HepG2 (cell line): ENCODE measurements around the gene SLC66A3. TPM values are rescaled to one million over a fixed set of nuclear protein-coding genes. Genes with fewer than 3 reads are reported as not detected.
A peak's percentile ranks its signal among the peaks of the same experiment; 100 is the strongest.

Source experiments
- ATAC-seq: fragments of 200-7000 bp; cut with Tn5 transposase; 3 replicates; pipeline ENCODE4 v1.9.1; 2020; ENCODE audit warnings: mild to moderate bottlenecking, moderate library complexity
- BruUV-seq: library from RNA; stranded (reverse); fragments of 400-500 nt; replicated peaks from 2 replicates; lab custom pipeline; 2021; lab: Mats Ljungman, UMichigan
- CTCF ChIA-PET: fragments of 300-600 bp; formaldehyde crosslinking; extraction: SDS; loops from one replicate; lab custom pipeline; 2021; ENCODE audit warnings: low total read pairs, inconsistent platforms, low intra/inter-chr PET ratio; lab: Yijun Ruan, JAX
- POLR2A ChIA-PET: fragments of 350-600 bp; sonication (Branson Sonifier 250); formaldehyde crosslinking; loops from one replicate; lab custom pipeline; 2020; ENCODE audit warnings: antibody characterized with exemption, inconsistent platforms; lab: Yijun Ruan, JAX
- DNase-seq: peaks from one replicate; pipeline ENCODE4 v3.0.0-alpha.2; 2015; ENCODE audit warnings: low spot score
- FAIRE-seq: peaks from 3 replicates; lab custom pipeline; 2011; peaks lifted over from hg19 to GRCh38; lab: Jason Lieb, UNC
- H2AFZ ChIP-seq: one replicate; pipeline ENCODE4 v1.6.1; 2011; ENCODE audit warnings: low read length, inconsistent platforms
- H3K27ac ChIP-seq: fragments of 300-600 bp; 3 replicates; pipeline ENCODE4 v1.8.0; 2011; ENCODE audit warnings: mixed run types, mild to moderate bottlenecking, mixed read lengths, low read length, inconsistent platforms; ENCODE audit not compliant: insufficient read depth; ENCODE audit errors: extremely low read length
- H3K27me3 ChIP-seq, 2 experiments: fragments of 200-600 bp in 1 of 2; 2 replicates in 1 of 2; 3 replicates in 1 of 2; pipeline versions ENCODE4 v1.6.0 to v1.8.0; 2011; ENCODE audit warnings: low read length in 2 of 2, mild to moderate bottlenecking in 2 of 2, moderate library complexity in 2 of 2, inconsistent platforms in 1 of 2; ENCODE audit not compliant: insufficient read depth in 2 of 2, control insufficient read depth in 1 of 2
- H3K36me3 ChIP-seq, 2 experiments: fragments of 200-600 bp in 1 of 2; replicated peaks in 1 of 2; 2 replicates in 1 of 2; 3 replicates in 1 of 2; pipeline versions ENCODE4 v1.5.1 to v1.8.0; 2011; ENCODE audit warnings: low read length in 2 of 2, inconsistent platforms in 1 of 2; ENCODE audit not compliant: insufficient read depth in 2 of 2, control insufficient read depth in 1 of 2
- H3K4me1 ChIP-seq: 2 replicates; pipeline ENCODE4 v1.5.1; 2012; ENCODE audit warnings: low read length, inconsistent platforms; ENCODE audit not compliant: insufficient read depth
- H3K4me2 ChIP-seq: 2 replicates; pipeline ENCODE4 v1.6.0; 2011; ENCODE audit warnings: low read depth, low read length, inconsistent platforms
- H3K4me3 ChIP-seq, 3 experiments: fragments of 200-600 bp in 1 of 3; sonication (generic), shearing (Covaris generic) in 1 of 3; replicated peaks in 1 of 3; 2 replicates each; pipeline ENCODE4 v1.5.1; 2011 to 2016; ENCODE audit warnings: low read length in 3 of 3, inconsistent platforms in 2 of 3, low read depth in 2 of 3, mild to moderate bottlenecking in 2 of 3, control low read depth in 1 of 3, mixed read lengths in 1 of 3; ENCODE audit not compliant: insufficient read depth in 1 of 3
- H3K79me2 ChIP-seq: one replicate; pipeline ENCODE4 v1.6.1; 2011; ENCODE audit warnings: low read length, inconsistent platforms; ENCODE audit not compliant: insufficient read depth
- H3K9ac ChIP-seq: 2 replicates; pipeline ENCODE4 v1.6.0; 2011; ENCODE audit warnings: mild to moderate bottlenecking, low read depth, low read length, inconsistent platforms; ENCODE audit not compliant: insufficient read depth
- H3K9me3 ChIP-seq: 2 replicates; pipeline ENCODE4 v1.5.1; 2012; ENCODE audit warnings: mild to moderate bottlenecking, low read length
- H4K20me1 ChIP-seq: 2 replicates; pipeline ENCODE4 v1.6.0; 2011; ENCODE audit warnings: inconsistent platforms, mild to moderate bottlenecking, low read length, moderate library complexity; ENCODE audit not compliant: insufficient read depth
- ATM ChIP-seq: fragments of 450-650 bp; IDR thresholded peaks from 2 replicates; pipeline ENCODE4 v1.7.1; 2017; ENCODE audit warnings: mild to moderate bottlenecking, borderline replicate concordance
- FOXO4 ChIP-seq: sonication (generic); formaldehyde crosslinking; conservative IDR thresholded peaks from 2 replicates; pipeline ENCODE4 v1.8.1; 2023; ENCODE audit warnings: missing genetic modification reagents
- FOXP1 ChIP-seq, 2 experiments: fragments of 450-650 bp in 1 of 2; IDR thresholded peaks; 2 replicates each; pipeline ENCODE4 v1.6.1; 2017 to 2018; ENCODE audit warnings: antibody characterized with exemption in 1 of 2
- HNRNPK ChIP-seq: fragments of 200-400 bp; formaldehyde crosslinking; IDR thresholded peaks from 2 replicates; pipeline ENCODE4 v1.6.1; 2018; ENCODE audit warnings: low read length, low read depth, moderate library complexity, mild to moderate bottlenecking; ENCODE audit not compliant: poor library complexity, severe bottlenecking
- MLLT10 ChIP-seq: sonication (generic); formaldehyde crosslinking; IDR thresholded peaks from 2 replicates; pipeline ENCODE4 v1.4.0; 2020; ENCODE audit warnings: missing genetic modification reagents
- PCBP1 ChIP-seq: fragments of 200-400 bp; formaldehyde crosslinking; IDR thresholded peaks from 2 replicates; pipeline ENCODE4 v1.6.1; 2017; ENCODE audit warnings: mild to moderate bottlenecking, low read depth, low read length, borderline replicate concordance
- PPARG ChIP-seq: conservative IDR thresholded peaks from 2 replicates; pipeline ENCODE4 v1.6.1; 2016; ENCODE audit warnings: missing biosample characterization, missing genetic modification reagents
- U2AF2 ChIP-seq: fragments of 200-400 bp; formaldehyde crosslinking; IDR thresholded peaks from 2 replicates; pipeline ENCODE4 v1.6.1; 2017; ENCODE audit warnings: low read depth, mild to moderate bottlenecking, low read length
- ZMYM4 ChIP-seq: sonication (generic); formaldehyde crosslinking; IDR thresholded peaks from 2 replicates; pipeline ENCODE4 v1.8.1; 2023; ENCODE audit warnings: mild to moderate bottlenecking, missing genetic modification reagents
- ZNF382 ChIP-seq: sonication (generic); formaldehyde crosslinking; IDR thresholded peaks from 2 replicates; pipeline ENCODE4 v1.5.0; 2020; ENCODE audit warnings: missing genetic modification reagents, mild to moderate bottlenecking, borderline replicate concordance
- ZNF431 ChIP-seq: sonication (generic); formaldehyde crosslinking; IDR thresholded peaks from 2 replicates; pipeline ENCODE4 v1.9.0; 2022; ENCODE audit warnings: missing genetic modification reagents, low read depth, mild to moderate bottlenecking, borderline replicate concordance
- whole genome bisulfite sequencing: methylation state at CpG from one replicate; pipeline ENCODE4 v1.1.6; 2017; ENCODE audit warnings: low lambda C conversion rate; 5-methylcytosine and 5-hydroxymethylcytosine counted together
- in situ Hi-C: cut with HindIII; loops from 2 replicates; pipeline ENCODE4 v1.10.0; 2017; ENCODE audit warnings: low pct_unique_long_range_greater_than_20kb; ENCODE audit not compliant: extremely low pct_ligation_motif_present
- intact Hi-C: fragments of 100-400 bp; cut with micrococcal nuclease; formaldehyde crosslinking; loops from one replicate; pipeline ENCODE4 v1.10.0; 2022; ENCODE audit not compliant: unreplicated experiment
- polyA plus RNA-seq, 8 experiments: library from polyadenylated mRNA; depleted of rRNA in 3 of 8; stranded (reverse) in 7 of 8; unstranded in 1 of 8; fragments of >200 nt; fragmentation: Illumina TruSeq in 4 of 8; extraction: Trizol in 4 of 8; gene quantifications; 2 replicates each; pipeline versions ENCODE4 v1.2.1 to v1.2.3, GENCODE V29; 2011 to 2016; ENCODE audit warnings: low read depth in 4 of 8, missing spikeins in 1 of 8, mixed read lengths in 1 of 8; ENCODE audit not compliant: insufficient read depth in 1 of 8
- total RNA-seq, 5 experiments: library from RNA; depleted of rRNA; stranded (reverse); fragments of >200 nt; fragmentation: Illumina TruSeq; extraction: Trizol; gene quantifications; 2 replicates each; pipeline ENCODE4 v1.2.3, GENCODE V29; 2016; ENCODE audit warnings: low read depth in 1 of 5
- TF ChIP-seq, protein P1 (sequence below): sonication (generic); formaldehyde crosslinking; IDR thresholded peaks from 2 replicates; pipeline ENCODE4 v1.4.0; 2020; ENCODE audit warnings: mild to moderate bottlenecking, missing genetic modification reagents
- TF ChIP-seq, protein P2 (sequence below): sonication (generic); formaldehyde crosslinking; IDR thresholded peaks from 2 replicates; pipeline ENCODE4 v1.5.1; 2020; ENCODE audit warnings: mild to moderate bottlenecking, missing genetic modification reagents, borderline replicate concordance

SLC66A3 gene
- total and polyA plus RNA-seq, 2 of the 13 experiments (the other 11 are each of a cell fraction or from before 2014, with no cell fraction given), result 2.2 to 3.7 TPM

GRCh38 chr2:11109002-11109401 is 46.3 kb upstream of the SLC66A3 start (continued):
- TF ChIP-seq ZNF431 (no peak), ZMYM4 (no peak)

DNA sequence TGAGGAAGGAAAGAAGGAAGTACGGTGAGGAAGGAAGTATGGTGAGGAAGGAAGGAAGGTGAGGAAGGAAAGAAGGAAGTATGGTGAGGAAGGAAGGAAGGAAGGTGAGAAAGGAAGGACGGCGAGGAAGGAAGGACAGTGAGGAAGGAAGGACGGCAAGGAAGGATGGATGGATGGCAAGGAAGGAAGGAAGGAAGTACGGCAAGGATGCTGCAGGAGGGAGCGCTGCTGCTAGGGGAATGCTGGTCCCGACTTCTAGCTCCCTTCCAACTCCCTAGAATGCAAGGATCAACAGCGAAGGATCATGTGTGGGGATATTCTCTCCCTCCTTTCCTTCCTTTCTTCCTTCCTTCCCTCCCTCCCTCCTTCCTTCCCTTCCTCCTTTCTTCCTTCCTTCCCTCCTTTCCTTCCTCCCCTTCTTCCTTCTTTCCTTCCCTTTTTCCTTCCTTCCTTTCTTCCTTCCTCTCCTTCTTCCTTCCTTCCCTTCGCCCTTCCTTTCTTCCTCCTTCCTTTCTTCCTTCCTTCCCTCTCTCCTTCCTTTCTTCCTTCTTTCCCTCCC is 42.3 kb upstream of the SLC66A3 start:
- ChIA-PET CTCF (no interaction called here), POLR2A (no interaction called here)
- in situ Hi-C loops, result no loop called here
- Histone ChIP-seq H3K27me3 (peaks cover 2 to 34% of the 10 kb centered on the region in 2 experiments; a peak in 4 of 5 replicates), H2AFZ (no peak overlapping the region), H3K4me1 (no peaks in the 10 kb centered on the region), H3K27ac (no peak overlapping the region), H3K9me3 (no peaks in the 10 kb centered on the region), H3K36me3 (no peaks in the 10 kb centered on the region), H3K79me2 (no peaks in the 10 kb centered on the region), H3K4me3 (no peak overlapping the region), H4K20me1 (no peaks in the 10 kb centered on the region), H3K4me2 (no peak overlapping the region), H3K9ac (no peak overlapping the region)
- ATAC-seq (no peak), DNase-seq (no peak), FAIRE-seq (peak; percentile 26)
- no TSS peak for BruUV-seq
- TF ChIP-seq, protein P1, sequence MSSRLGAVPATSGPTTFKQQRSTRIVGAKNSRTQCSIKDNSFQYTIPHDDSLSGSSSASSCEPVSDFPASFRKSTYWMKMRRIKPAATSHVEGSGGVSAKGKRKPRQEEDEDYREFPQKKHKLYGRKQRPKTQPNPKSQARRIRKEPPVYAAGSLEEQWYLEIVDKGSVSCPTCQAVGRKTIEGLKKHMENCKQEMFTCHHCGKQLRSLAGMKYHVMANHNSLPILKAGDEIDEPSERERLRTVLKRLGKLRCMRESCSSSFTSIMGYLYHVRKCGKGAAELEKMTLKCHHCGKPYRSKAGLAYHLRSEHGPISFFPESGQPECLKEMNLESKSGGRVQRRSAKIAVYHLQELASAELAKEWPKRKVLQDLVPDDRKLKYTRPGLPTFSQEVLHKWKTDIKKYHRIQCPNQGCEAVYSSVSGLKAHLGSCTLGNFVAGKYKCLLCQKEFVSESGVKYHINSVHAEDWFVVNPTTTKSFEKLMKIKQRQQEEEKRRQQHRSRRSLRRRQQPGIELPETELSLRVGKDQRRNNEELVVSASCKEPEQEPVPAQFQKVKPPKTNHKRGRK (CRISPR knock-in tag), result no peak; the same call in 1 of the 2 replicates
- peak; percentile 78; the same call in 1 of the 2 replicates for TF ChIP-seq U2AF2
- TF ChIP-seq PPARG, result no peak
- no peak for TF ChIP-seq FOXO4
- TF ChIP-seq, protein P2, sequence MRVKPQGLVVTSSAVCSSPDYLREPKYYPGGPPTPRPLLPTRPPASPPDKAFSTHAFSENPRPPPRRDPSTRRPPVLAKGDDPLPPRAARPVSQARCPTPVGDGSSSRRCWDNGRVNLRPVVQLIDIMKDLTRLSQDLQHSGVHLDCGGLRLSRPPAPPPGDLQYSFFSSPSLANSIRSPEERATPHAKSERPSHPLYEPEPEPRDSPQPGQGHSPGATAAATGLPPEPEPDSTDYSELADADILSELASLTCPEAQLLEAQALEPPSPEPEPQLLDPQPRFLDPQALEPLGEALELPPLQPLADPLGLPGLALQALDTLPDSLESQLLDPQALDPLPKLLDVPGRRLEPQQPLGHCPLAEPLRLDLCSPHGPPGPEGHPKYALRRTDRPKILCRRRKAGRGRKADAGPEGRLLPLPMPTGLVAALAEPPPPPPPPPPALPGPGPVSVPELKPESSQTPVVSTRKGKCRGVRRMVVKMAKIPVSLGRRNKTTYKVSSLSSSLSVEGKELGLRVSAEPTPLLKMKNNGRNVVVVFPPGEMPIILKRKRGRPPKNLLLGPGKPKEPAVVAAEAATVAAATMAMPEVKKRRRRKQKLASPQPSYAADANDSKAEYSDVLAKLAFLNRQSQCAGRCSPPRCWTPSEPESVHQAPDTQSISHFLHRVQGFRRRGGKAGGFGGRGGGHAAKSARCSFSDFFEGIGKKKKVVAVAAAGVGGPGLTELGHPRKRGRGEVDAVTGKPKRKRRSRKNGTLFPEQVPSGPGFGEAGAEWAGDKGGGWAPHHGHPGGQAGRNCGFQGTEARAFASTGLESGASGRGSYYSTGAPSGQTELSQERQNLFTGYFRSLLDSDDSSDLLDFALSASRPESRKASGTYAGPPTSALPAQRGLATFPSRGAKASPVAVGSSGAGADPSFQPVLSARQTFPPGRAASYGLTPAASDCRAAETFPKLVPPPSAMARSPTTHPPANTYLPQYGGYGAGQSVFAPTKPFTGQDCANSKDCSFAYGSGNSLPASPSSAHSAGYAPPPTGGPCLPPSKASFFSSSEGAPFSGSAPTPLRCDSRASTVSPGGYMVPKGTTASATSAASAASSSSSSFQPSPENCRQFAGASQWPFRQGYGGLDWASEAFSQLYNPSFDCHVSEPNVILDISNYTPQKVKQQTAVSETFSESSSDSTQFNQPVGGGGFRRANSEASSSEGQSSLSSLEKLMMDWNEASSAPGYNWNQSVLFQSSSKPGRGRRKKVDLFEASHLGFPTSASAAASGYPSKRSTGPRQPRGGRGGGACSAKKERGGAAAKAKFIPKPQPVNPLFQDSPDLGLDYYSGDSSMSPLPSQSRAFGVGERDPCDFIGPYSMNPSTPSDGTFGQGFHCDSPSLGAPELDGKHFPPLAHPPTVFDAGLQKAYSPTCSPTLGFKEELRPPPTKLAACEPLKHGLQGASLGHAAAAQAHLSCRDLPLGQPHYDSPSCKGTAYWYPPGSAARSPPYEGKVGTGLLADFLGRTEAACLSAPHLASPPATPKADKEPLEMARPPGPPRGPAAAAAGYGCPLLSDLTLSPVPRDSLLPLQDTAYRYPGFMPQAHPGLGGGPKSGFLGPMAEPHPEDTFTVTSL (CRISPR knock-in tag), result no peak
- TF ChIP-seq FOXP1 (IDR thresholded peaks at IDR 0.05), result 0 out of 2 replicates have a peak, but pooled peaks have one; percentile 5
- no peak for TF ChIP-seq FOXP1 (CRISPR knock-in tag; IDR thresholded peaks at IDR 0.05)
- no peak for TF ChIP-seq ZNF382
- TF ChIP-seq MLLT10 (CRISPR knock-in tag), result no peak
- TF ChIP-seq HNRNPK, result peak; percentile 18
- TF ChIP-seq PCBP1, result 0 out of 2 replicates have a peak, but pooled peaks have one; percentile 61
- peak; percentile 44; the same call in 1 of the 2 replicates for TF ChIP-seq ATM
- intact Hi-C loops, result no loop called here
- 34% methylated on average over 9 of the region's 9 CpGs for WGBS
